Fibroblast of pulmonary artery (primary cell): Measurements from ENCODE around the gene PEX14.

Source experiments
- DNase-seq: peaks from one replicate; pipeline ENCODE4 v3.0.0-alpha.2; 2010; ENCODE audit warnings: low read depth
- H3K4me3 ChIP-seq: replicated peaks from 2 replicates; pipeline ENCODE4 v1.5.1; 2011; ENCODE audit warnings: low read depth, mild to moderate bottlenecking, control low read depth, low read length, moderate library complexity
- TF ChIP-seq, protein P1 (sequence below): IDR thresholded peaks from 2 replicates; pipeline ENCODE4 v1.5.1; 2011; ENCODE audit warnings: mild to moderate bottlenecking, control low read depth, low read length, inconsistent platforms; ENCODE audit errors: missing control alignments

Gene PEX14

DNA sequence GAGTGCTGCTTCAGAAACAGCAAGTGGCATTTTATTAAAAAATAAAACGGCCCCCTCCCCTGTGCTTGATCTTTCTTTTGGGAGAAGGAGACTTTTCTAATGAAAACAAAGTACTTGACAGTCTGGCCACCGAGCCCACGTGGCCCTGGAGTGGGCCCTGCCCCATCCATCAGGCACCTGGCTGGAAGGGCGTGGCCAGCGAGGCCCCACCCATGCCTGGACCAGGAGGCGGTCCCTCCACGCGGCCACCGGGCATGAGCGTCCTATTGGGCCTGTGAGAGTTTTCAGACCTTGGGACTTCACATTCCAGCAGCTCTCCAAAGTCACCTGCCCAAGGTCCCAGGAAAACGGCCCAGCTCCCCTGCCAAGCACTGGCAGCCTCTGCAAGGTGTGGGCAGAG lies 177.0 kb downstream of the PEX14 start:
- no peak overlapping the region for H3K4me3 ChIP-seq
- TF ChIP-seq, protein P1, sequence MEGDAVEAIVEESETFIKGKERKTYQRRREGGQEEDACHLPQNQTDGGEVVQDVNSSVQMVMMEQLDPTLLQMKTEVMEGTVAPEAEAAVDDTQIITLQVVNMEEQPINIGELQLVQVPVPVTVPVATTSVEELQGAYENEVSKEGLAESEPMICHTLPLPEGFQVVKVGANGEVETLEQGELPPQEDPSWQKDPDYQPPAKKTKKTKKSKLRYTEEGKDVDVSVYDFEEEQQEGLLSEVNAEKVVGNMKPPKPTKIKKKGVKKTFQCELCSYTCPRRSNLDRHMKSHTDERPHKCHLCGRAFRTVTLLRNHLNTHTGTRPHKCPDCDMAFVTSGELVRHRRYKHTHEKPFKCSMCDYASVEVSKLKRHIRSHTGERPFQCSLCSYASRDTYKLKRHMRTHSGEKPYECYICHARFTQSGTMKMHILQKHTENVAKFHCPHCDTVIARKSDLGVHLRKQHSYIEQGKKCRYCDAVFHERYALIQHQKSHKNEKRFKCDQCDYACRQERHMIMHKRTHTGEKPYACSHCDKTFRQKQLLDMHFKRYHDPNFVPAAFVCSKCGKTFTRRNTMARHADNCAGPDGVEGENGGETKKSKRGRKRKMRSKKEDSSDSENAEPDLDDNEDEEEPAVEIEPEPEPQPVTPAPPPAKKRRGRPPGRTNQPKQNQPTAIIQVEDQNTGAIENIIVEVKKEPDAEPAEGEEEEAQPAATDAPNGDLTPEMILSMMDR: no peak
- no peak for DNase-seq

- no peak overlapping the region for H3K4me3 ChIP-seq
- no peak for DNase-seq
Observed at GRCh38 chr1:10652626-10653025, 177.9 kb downstream of the PEX14 start.

DNA sequence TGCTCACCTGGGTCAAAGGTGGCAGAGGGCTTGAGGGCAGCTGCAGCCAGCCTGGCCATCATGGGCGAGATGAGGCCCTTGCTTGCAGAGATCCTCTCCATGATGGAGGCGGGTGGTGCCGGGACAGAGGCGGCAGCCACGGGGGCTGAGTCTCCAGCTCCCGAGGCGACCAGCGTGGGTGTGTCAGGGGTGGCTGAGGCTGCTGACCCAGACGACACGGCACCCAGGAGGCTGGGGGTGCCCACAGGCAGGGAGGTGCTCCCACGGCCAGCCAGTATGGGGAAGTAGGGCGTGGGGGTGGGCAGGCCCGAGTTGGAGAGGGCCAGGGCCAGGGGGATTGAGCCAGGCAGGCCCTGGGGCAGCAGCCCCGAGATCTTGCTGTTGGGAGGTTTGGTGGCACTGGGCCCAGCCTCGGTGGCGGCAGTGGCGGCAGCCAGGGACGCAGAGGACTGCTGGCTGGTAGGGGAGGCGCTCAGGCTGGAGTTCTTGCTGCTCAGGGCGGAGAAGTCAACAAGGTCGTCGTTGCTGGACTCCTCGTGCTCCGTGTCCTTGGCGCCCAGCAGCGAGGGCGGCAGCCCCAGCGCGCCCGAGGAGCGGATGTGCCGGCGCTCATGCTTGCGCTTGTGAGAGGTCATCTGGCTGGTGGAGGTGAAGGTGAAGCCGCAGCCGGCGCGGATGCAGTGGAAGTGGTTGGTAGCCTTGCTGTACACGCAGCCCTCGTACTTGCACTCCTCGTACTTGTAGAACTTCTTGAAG lies 178.8 kb downstream of the PEX14 start:
- no peak overlapping the region for H3K4me3 ChIP-seq
- TF ChIP-seq, protein P1: no peak
- no peak for DNase-seq

More at GRCh38 chr1:10652626-10653025, 177.9 kb downstream of the PEX14 start:
- TF ChIP-seq, protein P1: no peak

DNA sequence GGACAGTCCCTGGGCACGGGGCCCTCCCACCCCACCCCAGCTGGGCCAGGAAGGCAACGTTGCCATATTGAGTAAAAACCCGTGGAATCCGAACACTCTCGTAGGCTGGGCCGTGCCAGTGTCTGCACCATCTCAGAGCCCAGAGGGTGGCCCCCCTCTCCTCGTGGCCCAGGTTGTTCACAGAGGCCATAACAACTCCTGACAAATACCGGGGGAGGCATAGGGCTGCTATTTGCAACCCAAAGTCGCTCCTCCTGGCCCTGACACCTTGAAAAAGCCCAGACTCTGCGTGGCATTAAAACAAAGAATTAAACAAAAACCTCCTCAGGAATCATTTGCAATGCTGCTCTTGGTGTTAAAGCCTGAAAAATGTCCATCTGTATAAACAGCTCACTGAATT lies 180.3 kb downstream of the PEX14 start:
- H3K4me3 ChIP-seq: no peak overlapping the region
- DNase-seq: no peak
- TF ChIP-seq, protein P1: no peak

- DNase-seq: no peak
- H3K4me3 ChIP-seq: no peak overlapping the region
- TF ChIP-seq, protein P1: no peak
Observed at GRCh38 chr1:10656431-10656830, 181.7 kb downstream of the PEX14 start.

GRCh38 chr1:10657088-10657847 lies 182.5 kb downstream of the PEX14 start:
- TF ChIP-seq, protein P1: no peak
- no peak overlapping the region for H3K4me3 ChIP-seq
- no peak for DNase-seq
